CD4-positive, alpha-beta T cell treated with Interferon gamma for 1 hour (primary cell): ENCODE results near the gene EFHD1.
"Not testable (repeated sequence)": the region's sequence is repeated elsewhere in the genome, so short reads cannot be mapped to it uniquely, and the experiment has no call there.

Experiments
- DNase-seq: peaks from one replicate; pipeline ENCODE4 v3.0.0-alpha.2; 2020

Gene EFHD1

DNA sequence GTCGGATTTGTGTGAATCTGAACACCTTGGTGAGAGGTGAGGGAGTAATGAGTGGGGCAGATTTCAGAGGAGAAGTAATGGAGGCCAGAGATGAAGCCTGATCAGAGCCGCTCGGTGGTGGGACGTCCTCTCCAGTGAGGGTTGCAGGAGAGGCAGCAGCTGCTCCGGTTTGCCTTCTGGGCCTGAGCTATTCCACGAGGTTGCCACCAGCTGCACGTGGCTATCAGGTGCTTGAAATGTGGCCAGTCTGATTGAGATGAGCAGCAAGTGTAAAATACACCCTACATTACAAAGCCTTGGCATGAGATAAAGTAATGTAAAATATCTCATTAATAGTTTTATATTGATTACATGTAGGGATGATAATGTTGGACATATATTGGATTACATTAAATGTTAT, 10.8 kb upstream of the EFHD1 start:
- DNase-seq: no peak

- no peak for DNase-seq
Observed at GRCh38 chr2:232623768-232624765, 9.3 kb upstream of the EFHD1 start.

DNA sequence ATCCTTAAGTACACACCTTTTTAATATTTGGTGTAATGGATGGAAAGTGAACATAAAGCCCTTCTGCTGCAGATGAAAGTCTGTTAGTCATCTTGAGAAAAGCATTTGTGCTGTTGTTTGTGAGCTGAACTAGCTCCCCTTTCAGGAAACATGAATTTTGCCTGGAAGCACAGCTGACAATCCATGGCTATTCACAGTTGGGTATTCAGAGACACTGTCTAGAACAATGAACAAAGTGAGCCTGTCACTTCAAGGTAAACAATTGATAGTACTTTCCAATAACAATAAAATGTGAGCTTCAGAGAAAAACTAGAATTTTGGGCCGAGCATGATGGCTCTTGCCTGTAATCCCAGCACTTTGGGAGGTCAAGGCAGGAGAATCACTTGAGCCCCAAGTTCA, 6.8 kb upstream of the EFHD1 start:
- DNase-seq: no peak

DNA sequence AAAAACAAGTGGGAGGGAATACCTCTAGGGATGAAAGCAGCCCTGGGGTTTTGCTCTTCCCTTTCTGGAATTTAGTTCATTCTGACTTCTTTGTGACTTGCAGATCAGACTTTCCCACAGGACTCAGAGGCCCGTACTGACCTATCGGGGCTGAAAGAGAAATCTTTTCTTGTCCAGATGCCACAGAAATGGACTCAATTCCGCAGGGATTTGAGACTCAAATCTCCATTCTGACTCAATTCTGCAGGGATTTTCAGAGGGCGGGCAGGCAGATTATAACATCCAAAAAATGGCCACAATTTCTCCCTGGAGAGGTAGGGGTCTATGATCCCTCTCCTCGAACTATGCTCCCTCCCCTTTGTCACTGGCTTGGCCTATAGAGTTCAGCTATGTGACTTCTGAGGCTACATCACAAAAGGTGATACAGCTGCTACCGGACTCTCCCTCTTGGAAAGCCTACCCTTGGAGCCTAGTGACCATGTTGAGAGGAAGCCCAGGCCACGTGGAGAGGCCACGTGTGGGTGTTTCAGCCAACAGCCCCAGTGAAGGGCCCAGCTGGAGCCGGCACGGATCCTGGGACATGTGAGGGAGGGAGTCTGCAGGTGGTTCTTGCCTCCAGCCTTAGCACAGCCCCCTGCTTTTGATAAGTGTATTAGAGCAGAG, 4.8 kb upstream of the EFHD1 start:
- DNase-seq: no peak

GRCh38 chr2:232629129-232629475, 4.3 kb upstream of the EFHD1 start:
- no peak for DNase-seq

DNA sequence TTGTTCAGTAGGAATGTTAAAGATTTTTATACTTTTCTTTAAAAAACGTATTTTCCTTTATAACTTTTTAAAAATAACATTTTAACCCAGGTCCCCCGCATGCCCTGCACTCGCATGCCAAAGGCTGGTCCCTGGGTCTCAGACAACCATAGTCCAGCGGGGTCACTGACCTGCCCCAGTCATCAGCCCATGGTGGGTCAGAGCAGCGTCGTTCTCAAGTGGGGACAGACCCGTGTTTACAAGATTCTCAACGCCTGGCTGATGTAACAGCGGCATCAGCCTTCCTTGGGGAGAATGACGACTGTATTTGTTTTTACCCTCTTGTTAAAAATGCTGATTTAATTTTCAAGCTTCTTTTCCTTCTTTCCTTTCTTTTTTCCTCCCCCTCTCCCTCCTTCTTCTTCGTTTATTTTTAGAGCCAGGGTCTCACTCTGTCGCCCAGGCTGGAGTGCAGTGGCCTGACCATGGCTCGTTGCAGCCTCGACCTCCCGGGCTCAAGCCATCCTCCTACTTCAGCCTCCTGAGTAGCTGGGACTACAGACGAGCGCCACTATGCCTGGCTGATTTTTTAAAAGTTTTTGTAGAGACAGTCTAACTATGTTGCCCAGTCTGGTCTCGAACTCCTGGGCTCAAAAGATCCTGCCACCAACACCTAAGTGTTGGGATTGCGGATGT, 1.0 kb upstream of the EFHD1 start:
- DNase-seq: no peak

DNA sequence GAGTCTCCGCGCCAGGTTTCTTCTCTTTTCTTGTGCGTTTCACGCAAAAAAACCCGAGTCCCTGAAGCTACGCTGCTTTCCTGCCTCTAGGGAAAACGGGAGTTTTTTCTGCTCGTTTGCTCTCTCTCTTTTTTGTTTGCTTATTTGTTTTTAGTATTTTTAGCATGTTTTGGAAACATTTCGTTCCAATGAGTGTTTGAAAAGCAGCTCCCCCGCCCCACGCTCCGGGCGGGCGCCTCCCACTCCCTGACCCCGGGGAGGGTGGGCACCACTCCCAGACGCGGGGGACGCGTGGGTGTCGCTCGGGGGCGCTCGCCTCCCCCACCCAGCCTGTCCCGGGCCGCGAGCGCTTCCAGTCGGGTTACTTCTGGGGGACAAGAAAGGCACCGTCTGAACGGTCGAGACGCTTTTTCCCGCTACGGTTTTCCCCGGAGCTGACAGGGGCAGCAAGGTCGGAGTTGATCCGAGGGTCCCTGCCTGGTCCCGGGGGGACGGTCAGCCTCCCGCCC, 446 bp upstream of the EFHD1 start:
- no peak for DNase-seq

DNA sequence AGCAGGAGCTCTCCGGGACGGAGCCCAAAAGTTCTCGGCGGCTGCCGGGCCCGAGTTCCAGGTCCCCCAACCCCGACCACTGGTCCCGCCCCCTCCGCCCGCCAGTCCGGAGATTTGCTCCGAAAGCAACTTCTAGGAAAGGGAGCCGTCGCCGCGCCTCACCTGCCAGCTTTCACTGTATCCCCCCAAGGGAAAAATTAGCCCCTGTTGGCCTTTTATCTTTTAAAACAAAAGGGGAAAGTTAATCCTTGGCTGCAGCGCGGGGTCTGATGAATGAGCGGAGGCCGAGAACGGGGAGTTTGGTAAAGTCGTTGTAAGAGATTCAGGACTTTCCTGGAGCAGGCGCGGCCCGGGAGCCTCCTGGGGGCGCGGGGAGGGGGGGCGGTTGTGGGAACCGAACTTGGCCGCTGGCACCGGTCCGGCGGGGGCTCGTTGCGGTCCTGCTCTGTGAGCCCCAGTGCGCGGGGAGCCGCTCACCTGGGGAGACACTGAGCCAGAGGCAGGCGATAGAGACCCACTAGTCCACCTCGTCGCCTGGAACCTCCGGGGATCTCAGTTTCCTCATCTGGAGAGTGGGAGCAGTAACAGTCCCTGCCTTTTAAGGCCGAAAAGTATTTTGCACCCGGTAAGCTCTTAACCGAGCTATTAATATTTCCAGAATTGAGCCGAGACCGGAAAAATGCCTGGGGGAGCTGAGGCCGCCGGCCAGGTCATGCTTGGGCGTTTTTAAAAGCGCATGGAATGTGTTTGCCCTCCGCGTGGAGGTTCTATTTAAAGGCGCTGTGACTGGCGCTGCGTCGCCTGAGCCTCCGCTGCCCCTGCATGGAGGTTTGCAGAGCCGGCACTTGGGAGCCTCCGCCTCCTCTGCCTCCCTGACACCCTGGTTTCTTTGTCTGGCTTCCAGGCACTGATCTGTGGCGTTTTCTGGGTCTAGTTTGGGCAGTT, 1.1 kb downstream of the EFHD1 start:
- no peak for DNase-seq

GRCh38 chr2:232635376-232635775, 2.0 kb downstream of the EFHD1 start:
- DNase-seq: not testable (repeated sequence)

GRCh38 chr2:232635820-232636219, 2.4 kb downstream of the EFHD1 start:
- no peak for DNase-seq

GRCh38 chr2:232636788-232637420, 3.5 kb downstream of the EFHD1 start:
- DNase-seq: no peak

- no peak for DNase-seq
Observed at GRCh38 chr2:232637866-232638583, 4.6 kb downstream of the EFHD1 start.

- no peak for DNase-seq
Observed at GRCh38 chr2:232641153-232641848, 7.9 kb downstream of the EFHD1 start.

DNA sequence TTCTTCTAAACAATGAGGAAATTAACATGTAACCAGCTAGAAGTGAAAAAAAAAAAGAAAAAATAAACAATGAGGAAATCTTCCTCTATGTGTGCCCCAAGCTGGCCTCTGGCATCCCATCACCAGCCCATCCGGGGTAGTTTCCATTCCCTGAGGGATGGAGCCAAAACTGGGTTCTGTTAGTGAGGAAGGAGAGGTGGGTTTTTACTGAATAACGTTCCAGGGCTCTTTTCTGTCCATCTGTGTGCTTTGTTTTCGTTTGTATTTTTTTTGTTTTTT, 9.7 kb downstream of the EFHD1 start:
- no peak for DNase-seq

GRCh38 chr2:232643813-232644347, 10.5 kb downstream of the EFHD1 start:
- DNase-seq: no peak

DNA sequence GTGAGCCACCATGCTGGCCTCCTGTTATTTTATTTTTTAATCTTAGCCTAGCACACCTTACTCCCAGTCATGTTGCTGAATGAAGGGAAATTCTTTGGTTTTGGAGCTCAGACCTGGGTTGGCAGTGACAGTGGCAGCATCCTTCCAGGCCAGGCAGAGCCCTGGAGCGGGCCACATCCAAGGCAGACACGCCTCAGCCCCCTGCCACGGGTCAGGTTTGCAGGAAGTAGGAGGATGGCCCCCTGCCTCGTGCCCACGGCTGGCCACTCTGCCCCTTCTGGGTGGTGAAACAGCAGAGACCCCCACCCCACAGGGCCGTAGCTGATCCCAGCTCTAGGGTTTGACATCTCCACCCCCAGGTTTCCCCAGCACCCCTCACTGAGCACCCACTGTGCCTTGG, 11.7 kb downstream of the EFHD1 start:
- no peak for DNase-seq

DNA sequence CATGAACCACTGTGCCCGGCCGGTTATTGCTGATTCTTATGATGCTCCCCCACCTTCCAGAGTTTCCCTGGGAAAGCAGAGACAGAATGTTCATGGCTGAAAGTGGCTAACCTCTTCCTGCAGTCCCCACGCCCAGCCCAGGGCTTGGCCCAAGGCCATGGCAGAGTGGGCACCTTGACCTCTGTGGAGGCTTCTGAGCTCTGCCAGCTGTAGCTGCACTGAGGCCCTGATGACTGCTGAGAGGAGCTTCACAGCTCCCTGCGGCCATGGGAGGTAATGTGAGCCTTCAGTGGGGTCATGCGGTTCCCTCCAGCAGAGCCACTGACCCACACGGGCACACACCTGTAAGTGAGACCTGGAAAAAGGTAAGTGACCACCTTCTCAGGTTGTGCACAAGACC, 13.3 kb downstream of the EFHD1 start:
- no peak for DNase-seq

DNA sequence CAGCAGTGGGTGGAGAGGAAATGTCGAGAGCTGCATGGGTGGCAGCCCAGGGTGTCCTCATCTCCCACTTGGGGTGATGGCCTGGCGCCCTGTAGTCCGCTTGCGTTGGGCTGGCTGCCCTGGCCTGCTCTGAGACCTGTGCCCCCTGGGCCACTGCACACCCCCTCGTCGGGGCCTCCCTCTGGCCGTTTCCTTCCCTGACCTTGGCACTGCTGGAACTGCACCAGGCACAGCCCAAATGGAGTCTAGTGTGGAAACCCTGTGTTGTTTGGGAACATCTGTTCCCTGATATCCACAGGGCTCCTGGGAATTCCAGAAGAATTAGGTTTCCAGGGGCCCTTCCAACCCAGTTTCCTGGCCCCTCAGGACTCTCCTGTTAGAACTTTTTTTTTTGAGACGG, 13.9 kb downstream of the EFHD1 start:
- no peak for DNase-seq

- no peak for DNase-seq
Observed at GRCh38 chr2:232649033-232649432, 15.6 kb downstream of the EFHD1 start.

- no peak for DNase-seq
Observed at GRCh38 chr2:232652505-232652851, 19.1 kb downstream of the EFHD1 start.

- no peak for DNase-seq
Observed at GRCh38 chr2:232653441-232653840, 20.0 kb downstream of the EFHD1 start.
